OCI-LY3 (cell line): Measurements from ENCODE around the gene VDAC1.

Source experiments
- CTCF ChIP-seq: fragments of 200-600, 300-600 bp; sonication (generic); IDR thresholded peaks from 2 replicates; pipeline ENCODE4 v1.5.1; 2014; ENCODE audit warnings: antibody characterized with exemption, low read length, low read depth
- EZH2phosphoT487 ChIP-seq: fragments of 200-600 bp; shearing (Covaris generic); IDR thresholded peaks from 2 replicates; pipeline ENCODE4 v1.6.1; 2018; ENCODE audit warnings: antibody characterized with exemption, mixed run types, low read depth

GRCh38 chr5:133957080-133957479, 47.7 kb downstream of the VDAC1 start:
- no peak for TF ChIP-seq EZH2phosphoT487
- no peak for TF ChIP-seq CTCF
